GM12875 (cell line): ENCODE measurements around the gene DLGAP4.
"Not testable (repeated sequence)": the region's sequence is repeated elsewhere in the genome, so short reads cannot be mapped to it uniquely, and the experiment has no call there.

Source experiments
- H3K4me3 ChIP-seq: one replicate; pipeline ENCODE4 v1.5.1; 2011; ENCODE audit warnings: low read depth, low read length, control low read depth
- CTCF ChIP-seq: IDR thresholded peaks from 2 replicates; pipeline ENCODE4 v1.5.1; 2011; ENCODE audit warnings: low read depth, mild to moderate bottlenecking, control low read depth, inconsistent platforms, low read length, moderate library complexity, borderline replicate concordance; ENCODE audit not compliant: insufficient read depth

DLGAP4 gene

GRCh38 chr20:36377348-36378326 is 71.5 kb downstream of the DLGAP4 start:
- TF ChIP-seq CTCF: no peak
- no peak overlapping the region for H3K4me3 ChIP-seq

GRCh38 chr20:36378686-36379085 is 72.5 kb downstream of the DLGAP4 start:
- H3K4me3 ChIP-seq: no peak overlapping the region
- TF ChIP-seq CTCF: no peak

- H3K4me3 ChIP-seq: not testable (repeated sequence)
These were observed 73.8 kb downstream of the DLGAP4 start for GRCh38 chr20:36379914-36380313.

GRCh38 chr20:36384022-36384619 is 78.0 kb downstream of the DLGAP4 start:
- no peak for TF ChIP-seq CTCF
- H3K4me3 ChIP-seq: no peak overlapping the region

GRCh38 chr20:36385503-36385902 is 79.4 kb downstream of the DLGAP4 start:
- H3K4me3 ChIP-seq: no peak overlapping the region
- TF ChIP-seq CTCF: no peak

- no peak overlapping the region for H3K4me3 ChIP-seq
These were observed 80.1 kb downstream of the DLGAP4 start for GRCh38 chr20:36386236-36386635.

GRCh38 chr20:36390269-36390668 is 84.1 kb downstream of the DLGAP4 start:
- H3K4me3 ChIP-seq: no peak overlapping the region
- TF ChIP-seq CTCF: no peak

More at GRCh38 chr20:36386236-36386635, 80.1 kb downstream of the DLGAP4 start:
- no peak for TF ChIP-seq CTCF
